Activated CD8-positive, alpha-beta memory T cell treated with anti-CD3 and anti-CD28 coated beads for 4 hours (primary cell): ENCODE results near the gene SLC49A3.
A peak's percentile ranks its signal among the peaks of the same experiment; 100 is the strongest.

Experiments
- DNase-seq, 2 donors: peaks; one replicate each; pipeline ENCODE4 v3.0.0-alpha.2; 2020; ENCODE audit warnings: low read depth in 2 of 2

The SLC49A3 gene

DNA sequence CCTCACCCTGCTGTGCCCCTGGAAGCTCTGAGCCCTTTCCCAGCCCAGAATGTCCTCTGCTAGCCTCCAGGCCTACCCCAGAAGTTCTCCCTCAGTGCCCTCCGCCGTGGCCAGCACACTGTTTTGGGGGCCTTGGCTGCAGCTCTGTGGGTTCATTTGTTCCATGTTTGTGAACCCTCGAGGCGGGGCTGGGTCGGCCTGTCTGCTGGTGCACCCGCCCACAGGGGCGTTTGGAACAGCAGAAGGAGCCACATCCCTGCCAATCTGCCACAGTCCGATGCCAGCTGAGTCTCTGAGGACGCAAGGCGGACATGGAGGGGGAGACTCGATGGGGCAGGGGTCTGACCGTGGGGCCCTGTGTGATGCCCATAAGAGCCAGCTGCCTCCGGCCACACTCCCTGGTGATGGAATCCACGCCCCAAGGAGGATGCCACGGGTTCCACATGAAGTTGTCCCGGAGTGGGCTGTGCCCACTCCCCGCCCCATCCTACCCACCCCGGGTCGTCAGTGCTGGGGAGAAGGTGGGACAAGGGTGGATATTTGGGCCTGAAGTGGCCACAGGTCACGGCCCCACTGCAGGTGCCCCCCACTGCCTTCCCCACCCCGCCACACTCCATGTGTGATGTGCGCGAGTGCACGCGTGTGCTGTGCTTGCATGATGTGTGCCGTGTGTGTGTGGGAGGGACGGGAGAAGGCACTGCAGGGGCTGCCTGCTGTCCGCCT is 22.0 kb downstream of the SLC49A3 start:
- no peak for DNase-seq

DNA sequence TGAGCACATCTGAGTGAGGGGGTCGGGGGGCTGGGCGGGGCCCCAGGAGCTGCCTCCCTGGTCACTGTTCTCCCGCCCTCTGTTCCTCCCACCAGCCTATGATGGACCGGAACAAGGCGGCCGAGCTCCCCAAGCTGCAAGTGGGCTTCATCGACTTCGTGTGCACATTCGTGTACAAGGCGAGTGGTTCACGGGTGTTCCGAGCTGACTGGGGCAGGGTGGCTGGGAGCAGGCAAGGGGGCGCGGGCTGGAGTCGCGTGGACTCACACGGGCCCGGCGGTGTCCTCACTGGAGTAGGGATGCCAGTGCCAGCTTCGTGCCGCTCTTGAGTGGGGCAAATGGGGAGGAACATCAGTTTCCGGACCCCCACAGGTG is 22.5 kb downstream of the SLC49A3 start:
- DNase-seq = no peak

DNA sequence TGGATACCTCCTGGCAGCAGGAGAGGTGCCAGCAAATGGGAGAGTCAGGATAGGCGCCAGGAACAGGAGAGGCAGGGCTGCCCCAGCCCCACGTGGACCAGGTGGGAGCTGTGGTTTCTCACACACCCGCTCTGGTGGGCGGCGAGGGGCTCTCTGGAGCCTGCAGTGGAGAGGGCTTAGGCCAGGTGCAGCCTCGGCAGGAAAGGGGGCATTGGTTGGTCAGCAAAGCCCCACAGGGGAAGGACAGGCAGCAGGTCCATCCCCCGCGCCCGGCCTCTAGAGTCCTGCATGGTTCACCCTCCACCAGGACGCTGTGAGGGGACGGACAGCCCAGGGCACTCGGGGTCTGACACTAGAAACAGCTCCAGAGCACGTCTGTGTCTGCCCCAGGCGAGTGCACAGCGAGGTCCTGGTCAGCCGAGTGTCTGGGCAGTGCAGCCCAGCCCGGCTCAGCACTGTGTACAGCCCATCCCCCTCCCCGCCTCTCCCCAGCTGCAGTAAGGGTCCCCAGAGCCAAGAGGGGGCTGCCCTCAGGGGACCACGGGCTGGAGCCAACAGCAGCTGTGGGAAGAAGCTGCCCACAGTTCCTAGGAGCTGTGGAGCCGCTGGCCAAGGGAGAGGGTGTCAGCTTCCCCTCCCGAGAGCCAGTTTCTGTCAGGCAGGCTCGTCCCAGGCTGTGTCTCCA is 23.1 kb downstream of the SLC49A3 start:
- no peak for DNase-seq

DNA sequence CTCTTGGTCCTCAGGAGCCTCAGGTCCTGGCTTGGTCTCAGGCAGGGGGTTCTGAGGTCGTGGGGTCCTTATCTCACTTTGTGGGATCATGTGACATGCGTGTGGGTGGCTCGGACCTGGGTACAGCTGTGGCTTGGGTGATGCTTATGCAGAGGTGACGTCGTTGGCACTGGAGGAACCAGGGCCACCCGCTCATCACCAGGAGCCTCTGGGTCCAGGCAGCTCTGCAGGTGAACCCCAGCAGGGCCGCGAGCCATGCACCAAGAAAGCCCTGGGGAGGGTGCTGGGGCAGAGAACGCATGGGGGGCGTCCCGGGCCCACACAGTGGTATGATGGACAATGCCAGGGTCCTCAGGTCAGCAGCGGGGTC is 23.6 kb downstream of the SLC49A3 start:
- no peak for DNase-seq

DNA sequence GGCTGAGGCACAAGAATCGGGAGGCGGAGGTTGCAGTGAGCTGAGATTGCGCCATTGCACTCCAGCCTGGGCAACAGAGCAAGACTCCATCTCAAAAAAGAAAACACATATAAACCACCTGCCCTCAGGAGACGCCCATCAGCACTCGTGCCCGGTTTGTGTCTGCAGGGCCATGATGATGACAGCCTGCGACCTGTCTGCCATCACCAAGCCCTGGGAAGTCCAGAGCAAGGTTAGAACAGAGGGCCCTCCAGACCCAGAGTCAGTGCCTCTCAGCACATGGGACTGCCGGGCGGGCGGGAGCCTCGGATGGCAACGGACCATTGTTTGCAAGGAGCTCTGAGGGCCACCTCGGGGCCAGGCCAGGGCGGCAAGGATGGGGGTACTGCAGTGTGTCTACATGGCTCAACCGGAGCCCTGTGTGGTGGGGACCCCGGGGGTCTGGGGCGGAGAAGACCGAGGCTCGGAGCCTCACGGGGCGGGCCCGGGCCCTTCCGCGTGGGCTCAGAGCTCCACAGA is 24.2 kb downstream of the SLC49A3 start:
- no peak for DNase-seq

DNA sequence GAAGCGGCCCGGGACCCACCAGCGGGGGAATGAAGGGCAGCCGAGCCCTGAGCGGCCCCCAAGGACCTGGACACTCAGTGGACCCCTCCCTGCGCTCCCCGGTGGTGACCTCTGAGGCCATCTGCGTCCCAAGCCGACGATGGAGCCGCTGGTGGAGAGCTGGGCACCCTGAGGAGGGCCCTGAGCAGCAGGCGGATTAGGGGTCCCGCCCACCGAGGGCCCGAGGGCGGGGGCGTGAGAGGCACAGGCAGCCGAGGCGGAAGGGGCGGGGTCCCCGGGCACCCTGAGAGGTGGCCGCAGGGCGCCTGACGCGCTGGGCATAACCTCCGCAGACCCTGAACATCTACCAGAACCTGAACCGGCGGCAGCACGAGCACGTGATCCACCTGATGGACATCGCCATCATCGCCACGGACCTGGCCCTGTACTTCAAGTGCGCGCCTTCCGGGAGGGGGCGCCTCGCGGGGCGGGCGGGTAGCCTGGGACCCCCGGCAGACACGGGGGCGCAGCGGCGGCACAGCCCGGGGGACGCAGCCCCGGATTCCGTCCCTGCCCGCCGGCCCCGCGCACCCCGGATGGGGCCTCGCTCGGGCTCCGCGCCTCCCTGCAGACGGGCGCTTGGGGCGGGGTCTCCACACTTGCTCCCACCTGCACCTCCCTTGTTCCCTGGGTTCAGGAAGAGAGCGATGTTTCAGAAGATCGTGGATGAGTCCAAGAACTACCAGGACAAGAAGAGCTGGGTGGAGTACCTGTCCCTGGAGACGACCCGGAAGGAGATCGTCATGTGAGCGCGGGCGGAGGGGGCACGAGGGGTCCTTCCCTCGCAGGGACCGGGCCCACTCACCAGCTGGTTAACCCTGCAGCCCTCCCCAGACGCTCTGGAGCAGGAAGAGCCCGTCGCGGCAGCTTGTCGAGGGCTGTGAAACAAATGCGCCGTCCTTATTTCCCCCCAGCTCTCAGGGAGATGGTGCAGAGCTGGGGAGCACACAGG is 25.2 kb downstream of the SLC49A3 start:
- DNase-seq = peak; percentile 65 to 67

DNA sequence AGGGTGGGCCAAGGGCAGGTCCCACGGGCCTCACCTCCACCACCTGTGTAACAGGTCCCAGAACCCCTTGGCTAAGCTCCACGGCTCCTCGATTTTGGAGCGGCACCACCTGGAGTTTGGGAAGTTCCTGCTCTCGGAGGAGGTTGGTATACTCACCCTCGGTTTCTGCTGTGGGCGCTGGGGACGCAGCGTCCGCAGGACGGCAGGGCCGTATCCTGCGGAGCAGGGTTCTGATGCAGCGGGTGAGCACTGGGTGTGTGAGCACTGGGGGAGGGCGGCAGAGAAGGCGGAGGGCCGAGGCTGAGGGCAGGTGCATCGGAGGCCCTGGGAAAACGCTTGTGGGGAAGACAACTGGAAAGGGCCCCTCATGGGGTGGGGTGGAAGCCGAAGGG is 25.9 kb downstream of the SLC49A3 start:
- DNase-seq = no peak

DNA sequence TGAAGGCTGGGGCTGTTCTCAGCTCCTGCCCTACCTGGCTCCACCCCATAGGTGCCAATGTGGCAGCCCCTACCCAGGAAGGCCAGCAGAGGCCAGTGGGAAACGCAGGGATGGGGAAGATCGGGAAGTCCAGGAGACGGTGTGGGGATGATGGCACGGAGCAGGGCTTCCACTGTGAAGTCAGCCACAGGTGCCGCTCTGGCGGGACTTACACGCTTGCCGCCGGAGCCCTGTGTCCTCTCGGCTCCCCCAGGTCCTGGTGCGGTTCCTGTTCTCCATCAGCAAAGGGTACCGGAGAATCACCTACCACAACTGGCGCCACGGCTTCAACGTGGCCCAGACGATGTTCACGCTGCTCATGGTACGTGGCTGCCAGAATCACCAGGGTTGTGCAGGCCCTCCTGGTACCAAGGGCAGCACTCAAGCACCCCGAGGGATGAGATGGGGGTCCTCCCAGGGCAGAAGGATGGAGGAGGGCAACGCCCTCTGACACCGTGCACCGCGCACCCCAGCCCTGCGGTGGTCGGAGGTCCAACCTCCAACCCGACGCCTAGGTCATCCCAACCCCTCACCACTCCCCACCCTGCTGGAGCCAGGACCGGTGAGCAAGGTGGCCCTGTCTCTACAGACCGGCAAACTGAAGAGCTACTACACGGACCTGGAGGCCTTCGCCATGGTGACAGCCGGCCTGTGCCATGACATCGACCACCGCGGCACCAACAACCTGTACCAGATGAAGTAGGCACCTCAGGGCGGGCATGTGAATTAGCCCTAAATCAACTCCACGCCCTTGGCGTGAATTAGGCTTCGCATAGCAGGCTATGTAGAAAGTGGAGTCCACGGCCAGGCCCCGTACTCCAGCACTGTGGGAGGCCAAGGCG is 26.8 kb downstream of the SLC49A3 start:
- no peak for DNase-seq

DNA sequence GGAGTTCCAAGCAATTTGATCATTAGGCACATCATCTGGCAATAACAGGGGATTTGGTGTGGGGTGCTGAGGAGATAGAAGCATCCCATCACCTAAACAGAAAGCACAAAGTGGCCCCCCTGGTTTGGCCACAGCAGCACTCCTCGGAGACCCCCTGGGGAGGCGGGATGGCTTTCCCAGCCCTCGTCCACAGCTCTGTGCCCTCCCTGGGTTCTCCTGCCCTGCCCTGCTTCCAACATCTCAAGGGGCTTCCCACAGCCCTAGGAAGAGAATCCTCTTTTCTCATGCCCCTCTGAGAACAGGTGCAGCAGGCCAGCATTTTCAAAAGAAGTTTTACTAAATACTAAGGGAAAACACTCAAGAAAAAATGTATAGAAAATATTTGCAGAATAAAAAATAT is 27.7 kb downstream of the SLC49A3 start:
- DNase-seq = no peak

DNA sequence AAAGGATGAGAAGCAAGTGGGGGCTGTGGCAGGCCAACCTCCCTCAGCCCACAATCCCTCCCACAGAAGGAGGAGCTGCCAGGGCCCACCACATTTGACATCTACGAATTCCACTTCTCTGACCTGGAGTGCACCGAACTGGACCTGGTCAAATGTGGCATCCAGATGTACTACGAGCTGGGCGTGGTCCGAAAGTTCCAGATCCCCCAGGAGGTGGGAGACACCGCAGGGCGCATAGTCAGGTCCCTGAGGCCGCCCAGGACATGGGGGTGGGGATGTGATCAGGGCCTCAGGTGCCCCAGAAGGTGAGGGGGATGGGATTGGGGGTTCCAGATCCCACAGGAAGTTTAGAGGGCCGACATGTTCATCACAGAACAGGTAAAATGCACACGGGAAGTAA is 28.6 kb downstream of the SLC49A3 start:
- DNase-seq = no peak

DNA sequence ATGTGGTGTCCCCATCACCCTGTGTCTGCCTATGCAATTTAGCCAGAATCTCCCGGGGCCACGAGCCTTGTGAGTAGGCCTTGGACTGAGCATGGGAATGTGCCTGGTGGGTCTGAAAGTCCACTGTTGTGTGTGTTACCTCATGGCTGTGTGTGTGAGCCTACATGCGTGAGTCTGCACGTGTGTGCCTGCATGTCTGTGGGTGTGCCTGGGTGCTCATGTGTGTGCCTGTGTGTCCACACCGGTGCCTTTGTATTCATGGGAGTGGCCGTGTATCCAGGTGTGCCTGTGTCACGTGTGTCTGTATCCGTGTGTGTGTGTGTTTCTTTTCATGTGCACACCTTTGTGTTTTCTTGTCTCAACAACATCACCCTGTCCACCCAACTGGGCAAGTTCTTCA is 29.1 kb downstream of the SLC49A3 start:
- no peak for DNase-seq

DNA sequence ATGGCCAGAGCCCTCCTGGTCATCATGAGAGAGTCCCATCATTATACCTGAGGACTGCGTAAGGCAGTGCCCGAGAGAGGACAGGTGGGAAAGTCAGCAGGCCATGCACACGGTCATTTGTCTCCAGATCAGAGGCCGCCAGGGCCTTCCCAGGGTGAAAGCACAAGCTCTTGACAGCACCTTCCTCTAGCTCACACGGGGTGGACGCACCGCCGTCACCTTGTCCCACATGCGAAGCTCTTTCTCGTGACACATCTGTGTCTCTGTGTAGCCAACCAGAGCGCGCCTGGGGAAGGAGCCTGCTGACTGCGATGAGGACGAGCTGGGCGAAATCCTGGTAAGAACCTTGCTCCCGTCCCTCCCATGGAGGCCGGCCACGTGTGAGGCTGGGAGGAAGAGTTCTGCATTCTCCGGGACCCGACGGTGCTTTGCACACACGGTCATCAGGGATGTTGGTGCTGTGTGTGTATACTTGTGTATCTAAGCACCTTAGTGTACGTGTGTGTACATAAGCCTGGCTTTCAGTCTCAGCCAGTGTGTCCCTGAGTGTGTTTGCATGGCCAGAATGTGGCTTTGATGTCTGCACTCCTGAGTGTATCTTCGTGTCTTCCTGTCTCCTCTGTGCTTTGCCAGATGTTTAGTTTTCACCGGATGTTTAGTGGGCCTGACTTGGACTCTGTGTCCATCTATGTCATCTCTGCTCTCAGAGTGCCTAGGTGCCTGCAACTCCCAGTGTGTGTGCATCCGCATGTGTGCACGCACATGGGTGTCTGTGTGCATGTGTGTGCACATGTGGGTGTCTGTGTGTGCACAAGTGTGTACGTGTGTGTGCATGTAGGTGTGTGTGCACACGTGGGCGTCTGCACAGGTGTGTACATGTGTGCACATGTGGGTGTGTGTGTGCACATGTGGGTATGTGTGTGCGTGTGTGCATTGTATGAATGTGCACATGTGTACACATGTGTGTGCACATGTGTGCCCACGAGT is 30.0 kb downstream of the SLC49A3 start:
- no peak for DNase-seq

DNA sequence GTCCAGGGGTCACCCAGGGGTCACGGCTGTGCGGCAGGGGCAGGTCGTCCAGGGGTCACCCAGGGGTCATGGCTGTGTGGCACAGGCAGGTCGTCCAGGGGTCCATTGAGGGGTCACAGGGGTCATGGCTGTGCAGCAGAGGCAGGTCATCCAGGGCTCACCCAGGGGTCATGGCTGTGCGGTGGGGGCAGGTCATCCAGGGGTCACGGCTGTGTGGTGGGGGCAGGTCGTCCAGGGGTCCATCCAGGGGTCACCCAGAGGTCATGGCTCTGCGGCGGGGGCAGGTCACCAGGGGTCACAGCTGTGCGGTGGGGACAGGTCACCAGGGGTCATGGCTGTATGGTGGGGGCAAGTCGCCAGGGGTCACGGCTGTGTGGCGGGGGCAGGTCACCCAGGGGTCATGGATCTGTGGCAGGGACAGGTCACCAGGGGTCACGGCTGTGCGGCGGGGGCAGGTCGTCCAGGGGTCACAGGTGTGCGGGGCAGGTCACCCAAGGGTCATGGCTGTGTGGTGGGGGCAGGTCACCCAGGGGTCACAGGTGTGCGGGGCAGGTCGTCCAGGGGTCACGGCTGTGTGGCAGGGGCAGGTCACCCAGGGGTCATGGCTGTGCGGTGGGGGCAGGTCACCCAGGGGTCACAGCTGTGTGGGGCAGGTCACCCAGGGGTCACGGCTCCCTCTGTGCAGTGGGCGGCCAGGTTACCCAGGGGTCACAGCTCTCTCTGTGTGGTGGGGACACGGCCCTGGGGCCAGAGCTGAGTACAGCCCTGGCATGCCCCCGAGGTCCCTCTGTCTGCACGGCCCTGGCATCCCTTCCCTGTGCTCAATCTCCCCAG is 30.9 kb downstream of the SLC49A3 start:
- no peak for DNase-seq

DNA sequence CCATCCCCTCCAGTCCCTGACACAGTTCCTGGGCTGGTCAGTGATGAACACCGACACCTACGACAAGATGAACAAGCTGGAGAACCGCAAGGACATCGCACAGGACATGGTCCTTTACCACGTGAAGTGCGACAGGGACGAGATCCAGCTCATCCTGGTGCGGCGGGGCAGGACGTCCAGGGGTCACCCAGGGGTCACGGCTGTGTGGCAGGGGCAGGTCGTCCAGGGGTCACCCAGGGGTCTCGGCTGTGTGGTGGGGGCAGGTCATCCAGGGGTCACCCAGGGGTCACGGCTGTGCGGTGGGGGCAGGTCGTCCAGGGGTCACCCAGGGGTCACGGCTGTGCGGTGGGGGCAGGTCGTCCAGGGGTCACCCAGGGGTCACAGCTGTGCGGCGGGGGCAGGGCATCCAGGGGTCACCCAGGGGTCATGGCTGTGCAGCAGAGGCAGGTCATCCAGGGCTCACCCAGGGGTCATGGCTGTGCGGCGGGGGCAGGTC is 31.6 kb downstream of the SLC49A3 start:
- no peak for DNase-seq

DNA sequence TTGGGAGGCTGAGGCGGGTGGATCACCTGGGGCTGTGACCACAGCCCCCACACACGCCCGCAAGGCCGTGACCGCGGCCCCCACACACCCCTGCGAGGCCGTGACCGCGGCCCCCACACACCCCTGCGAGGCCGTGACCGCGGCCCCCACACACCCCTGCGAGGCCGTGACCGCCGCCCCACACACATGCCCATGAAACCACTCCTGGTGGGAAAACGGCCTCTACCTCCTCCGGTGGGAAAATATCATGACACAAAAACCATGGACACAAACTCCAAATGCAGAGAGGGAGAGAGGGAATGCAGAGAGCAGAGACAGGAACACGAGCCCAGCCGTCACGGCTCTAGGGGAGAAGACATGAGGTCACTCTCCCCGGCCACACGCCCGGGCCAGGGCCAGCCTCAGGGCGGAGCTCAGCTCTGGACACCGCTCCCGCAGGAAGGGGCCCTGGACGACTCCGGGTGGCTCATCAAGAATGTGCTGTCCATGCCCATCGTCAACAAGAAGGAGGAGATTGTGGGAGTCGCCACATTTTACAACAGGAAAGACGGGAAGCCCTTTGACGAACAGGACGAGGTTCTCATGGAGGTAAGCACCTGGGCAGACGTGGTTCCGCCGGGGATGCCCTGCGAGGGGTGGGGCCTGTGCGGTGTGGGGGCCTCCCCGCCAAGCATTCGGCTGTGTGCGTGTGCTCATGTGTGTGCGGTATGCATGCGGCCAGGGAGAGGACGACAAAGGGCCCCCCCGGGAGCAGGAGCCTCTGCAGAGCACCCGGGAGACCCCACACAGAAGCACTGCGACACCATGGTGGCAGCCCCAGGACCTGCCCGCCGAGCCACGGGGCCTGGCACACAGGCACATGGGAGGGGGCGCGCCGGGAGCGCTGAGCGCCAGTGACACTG is 32.3 kb downstream of the SLC49A3 start:
- no peak for DNase-seq

DNA sequence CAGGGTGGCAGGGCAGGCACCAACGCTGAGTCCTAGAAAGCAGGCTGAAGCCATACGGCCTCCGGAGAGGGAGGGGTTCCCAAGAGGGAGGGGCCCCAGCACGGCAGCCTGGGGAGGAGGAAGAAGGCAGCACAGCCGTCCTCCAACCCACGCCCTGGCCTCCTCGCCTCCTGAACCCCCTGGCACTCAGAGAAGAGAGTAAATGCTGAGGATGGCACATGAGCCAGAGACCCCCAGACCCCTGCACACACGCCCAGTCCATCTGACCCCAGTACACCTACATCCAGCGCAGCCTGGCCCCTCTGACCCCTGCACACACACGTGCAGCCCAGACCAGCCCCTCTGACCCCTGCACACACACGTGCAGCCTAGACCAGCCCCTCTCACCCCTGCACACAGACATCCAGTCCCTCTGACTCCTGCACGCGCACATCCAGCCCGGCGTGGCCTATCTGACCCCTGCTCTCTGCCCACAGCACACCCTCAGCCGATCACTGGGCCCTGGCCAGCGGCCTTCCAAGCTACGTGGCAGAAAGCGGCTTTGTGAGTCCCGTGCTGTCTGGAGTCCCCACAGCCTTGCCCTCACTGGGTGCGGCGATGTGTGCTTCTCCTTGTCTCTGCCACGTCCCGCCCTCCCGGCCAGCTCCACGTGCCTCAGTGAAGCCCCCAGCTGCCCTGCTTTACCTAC is 33.3 kb downstream of the SLC49A3 start:
- DNase-seq = no peak

DNA sequence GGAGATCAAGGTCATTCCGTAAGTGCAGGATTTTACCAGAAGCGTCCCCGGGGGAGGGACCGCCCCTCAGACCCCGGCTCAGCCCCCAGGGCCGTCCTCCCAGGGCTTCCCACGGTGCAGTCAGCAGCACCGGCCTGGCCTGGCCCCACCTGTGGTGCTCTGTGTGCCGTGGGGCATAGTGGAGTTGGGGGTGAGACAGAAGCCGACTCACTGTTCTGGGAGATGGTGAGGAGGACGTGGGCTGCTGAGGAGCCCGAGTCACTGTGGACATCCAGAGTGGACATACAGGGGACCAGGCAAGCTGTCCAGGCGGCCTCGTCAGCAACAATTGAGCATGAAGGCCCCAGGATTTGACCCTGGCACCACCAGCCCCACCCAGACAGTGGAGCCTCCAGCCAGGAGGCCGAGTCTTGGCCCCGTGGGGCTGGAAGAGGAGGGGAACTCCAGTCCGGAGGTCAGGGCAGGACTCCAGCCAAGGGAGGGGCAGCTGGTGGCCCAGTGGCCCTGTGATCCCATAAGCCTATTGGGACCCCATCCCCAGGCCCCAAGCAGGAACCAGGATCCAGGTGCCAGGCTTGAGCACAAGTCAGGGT is 34.0 kb downstream of the SLC49A3 start:
- no peak for DNase-seq
